ENCODE measurements around the gene VAPA.

- TF ChIP-seq CTCF (IDR thresholded peaks at IDR 0.05) (no peak), ZFX (IDR thresholded peaks at IDR 0.05; ENCODE audit: borderline replicate concordance) (no peak)
Measured at GRCh38 chr18:9941103-9941502, 27.3 kb downstream of the VAPA start.

Data from 22Rv1 (cell line).